Fibroblast of skin of abdomen (primary cell): Measurements from ENCODE around the gene GALNT7.

ENCODE experiments used
- DNase-seq: peaks from one replicate; pipeline ENCODE4 v3.0.0-alpha.2; 2013

Gene GALNT7

DNA sequence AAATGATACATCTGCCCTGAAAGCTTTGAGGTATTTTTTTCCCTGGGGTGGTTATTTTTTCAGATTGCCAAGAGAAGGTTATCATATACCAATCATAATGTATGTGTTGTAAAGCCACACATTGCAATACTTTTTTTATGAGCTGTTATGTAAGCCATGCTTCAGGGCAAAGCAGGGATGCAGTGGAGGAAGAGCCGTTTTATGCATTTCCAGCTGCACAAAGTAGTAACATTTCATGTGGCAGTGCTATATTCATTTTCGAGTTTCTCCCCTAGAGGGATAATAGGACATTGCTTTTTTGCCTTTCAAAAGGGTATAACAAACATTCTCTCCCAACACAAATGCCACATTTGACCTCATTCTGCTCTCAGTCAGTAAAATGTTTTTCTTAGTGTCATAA, 68.5 kb downstream of the GALNT7 start:
- DNase-seq: no peak

DNA sequence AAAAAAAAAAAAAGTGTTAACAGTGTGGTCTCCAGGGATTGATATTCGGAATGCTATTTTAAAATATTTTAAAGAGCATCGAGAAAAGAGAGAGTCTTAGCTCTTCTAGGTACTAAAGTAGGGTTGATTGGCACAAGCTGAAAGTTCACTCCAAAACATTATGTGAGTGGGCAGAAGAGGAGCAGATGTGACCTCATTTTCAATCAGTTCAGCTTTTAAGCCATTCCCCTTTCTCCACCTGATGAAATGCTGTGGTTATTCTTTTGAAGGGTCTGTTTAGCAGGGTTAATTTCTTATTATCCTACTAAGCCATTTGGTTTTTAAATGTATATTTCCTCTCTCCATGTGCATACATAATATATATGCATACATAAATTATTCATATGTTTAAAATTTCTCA, 69.2 kb downstream of the GALNT7 start:
- no peak for DNase-seq

DNA sequence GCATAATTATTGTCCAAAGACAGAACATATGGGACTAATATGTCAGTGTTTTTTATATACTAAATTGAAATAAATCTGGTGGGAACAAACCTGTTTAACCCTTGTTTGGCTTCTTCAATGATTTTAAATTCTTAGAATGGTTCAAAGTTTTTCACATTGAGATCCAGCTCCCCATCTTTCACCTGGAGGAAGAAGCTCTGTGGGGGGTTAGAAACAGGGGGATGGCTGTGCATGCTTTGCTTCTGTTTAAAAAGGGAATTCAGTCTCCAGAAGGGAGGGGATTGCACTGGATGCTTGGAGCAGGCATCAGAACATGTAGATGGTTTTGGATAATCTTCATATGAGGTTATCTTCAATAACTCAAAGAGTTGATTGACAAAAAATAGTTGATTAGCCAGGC, 72.1 kb downstream of the GALNT7 start:
- no peak for DNase-seq

DNA sequence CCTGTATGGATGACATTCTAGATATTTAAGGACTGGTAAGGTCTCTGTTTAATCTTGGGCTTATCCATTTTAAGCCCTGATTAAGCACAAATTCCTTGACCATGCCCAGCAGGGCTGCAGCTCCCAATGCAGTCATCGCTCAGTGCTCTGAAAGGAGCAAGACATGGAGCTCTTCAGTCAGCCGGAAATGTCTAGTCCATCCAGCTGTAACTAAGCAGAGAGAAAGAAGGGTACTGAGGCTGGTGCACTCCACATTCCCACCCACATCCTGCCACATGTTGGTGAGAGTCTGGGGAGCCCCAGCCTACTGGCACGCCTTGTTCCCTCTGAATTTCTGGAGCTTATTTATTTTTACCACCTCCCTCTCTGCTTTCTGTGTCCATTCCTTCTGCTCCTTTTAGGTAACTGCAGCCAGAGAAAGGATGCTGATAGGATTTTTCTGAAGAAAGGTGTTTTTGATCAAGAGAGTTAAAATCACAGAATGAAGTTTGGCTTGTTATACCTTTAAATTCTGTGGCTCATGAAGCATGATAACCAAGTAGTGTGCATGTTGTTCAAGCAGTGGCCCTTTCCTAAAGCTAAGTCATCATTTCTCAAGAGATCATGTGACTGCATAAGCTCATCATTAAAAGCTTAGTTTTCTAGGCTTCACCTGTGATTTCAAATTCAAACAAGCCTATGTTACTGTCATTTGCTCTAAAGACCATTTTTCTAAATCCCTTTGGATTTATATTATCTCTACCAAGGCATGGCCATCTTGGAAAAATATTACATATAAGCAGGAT, 74.0 kb downstream of the GALNT7 start:
- no peak for DNase-seq

DNA sequence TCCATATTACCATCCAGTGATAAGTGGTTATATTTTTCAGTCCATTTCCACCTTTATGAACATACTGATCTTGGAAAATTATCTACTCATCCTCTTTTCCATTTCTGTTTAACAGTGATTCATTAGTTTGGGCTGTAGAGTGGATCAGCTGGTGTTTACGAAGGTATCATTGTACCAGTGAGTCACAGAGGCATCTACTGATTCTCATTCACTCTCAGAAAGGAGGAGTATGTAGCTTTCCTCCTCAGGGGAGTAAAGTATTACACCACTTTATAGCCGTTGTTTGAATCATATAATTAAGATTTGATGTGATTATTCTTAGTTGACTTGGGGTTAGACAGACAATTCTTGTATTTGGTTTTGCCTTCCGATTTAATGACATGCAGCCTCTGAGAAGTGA, 74.7 kb downstream of the GALNT7 start:
- peak; percentile 53 for DNase-seq

DNA sequence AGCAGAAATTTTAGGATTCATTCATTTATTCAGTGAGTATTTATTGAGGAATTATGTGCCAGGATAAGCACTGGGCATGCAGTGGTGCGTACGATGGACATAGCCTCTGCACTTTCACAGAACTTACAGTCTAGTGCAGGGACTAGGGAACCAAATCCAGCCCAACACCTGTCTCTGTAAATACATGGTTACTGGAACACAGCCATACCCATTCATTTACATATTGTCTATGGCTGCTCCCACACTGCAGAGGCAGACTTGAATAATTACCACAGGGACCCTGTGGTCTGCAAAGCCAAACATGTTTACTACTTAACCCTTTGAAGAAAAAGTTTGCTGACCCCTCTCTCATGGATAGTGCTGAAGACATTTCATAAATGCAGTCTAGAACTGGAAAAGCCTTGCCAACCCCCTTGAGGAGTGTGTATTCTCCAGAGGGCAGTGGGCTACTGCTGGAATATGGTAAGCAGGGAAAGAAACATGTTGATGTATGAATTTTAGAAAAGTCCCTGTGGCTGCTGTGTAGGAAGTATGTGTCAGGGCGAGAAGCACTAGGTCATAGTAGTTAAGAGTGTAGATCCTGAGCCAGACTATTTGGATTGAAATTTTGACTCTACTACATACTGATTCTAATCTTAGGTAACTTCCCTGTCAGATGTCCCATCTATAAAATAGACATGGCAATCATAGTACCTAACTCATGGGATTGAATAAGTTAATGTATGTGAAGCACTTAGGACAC, 75.5 kb downstream of the GALNT7 start:
- no peak for DNase-seq

DNA sequence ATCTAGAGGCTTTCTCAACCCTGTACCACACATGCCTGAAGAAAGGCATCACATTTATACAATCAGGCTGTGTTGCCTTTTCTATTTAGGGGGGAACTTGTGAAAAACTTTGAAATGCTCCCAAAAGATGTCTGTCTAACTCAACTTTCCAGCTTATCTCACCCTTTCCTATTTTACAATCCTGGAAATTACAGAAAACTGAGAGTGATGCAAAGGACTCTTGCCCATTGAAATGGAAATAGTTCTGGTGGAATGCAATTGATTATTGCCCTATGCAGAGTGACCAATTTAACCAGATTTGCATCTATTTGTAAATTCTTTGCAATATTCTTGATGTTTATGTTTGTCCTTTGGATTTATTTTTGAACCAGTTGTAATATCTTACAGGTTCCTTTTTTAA, 77.3 kb downstream of the GALNT7 start:
- no peak for DNase-seq

DNA sequence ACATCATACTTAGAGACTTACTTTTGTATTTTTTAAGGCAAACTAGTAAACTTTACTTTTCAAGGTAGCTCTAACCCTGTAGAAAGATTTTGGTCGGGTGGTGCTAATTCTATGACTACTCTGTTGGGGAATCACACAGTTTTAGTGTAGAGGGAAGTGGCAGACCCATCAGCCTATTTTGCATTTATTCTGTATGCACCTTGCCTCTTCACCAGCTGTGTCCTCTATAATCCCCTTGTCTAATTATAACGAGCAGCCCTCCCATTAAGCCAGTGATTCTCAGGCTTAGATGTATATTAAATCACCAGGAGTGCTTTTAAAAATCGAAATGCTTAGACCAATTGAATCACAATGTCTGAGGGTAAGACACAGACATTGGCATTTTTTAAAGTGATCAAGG, 78.1 kb downstream of the GALNT7 start:
- no peak for DNase-seq

DNA sequence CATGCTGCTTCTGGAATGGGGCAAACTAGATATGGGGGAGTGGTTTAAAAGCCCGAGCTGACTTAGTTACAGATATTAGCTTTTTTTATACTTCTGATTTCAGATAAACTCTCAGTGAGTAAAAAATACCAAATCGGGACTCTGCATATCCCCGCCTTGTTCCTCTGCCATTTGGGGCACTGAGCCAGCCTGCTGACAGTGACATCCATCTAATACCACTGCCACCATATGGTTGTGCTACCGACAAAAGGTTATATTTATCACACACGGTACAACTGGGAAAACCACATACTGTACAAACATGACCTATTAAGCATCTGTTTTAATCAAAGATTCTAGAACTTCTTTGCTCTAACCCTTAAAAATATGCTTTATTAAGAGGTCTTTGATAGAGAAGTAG, 78.7 kb downstream of the GALNT7 start:
- no peak for DNase-seq

DNA sequence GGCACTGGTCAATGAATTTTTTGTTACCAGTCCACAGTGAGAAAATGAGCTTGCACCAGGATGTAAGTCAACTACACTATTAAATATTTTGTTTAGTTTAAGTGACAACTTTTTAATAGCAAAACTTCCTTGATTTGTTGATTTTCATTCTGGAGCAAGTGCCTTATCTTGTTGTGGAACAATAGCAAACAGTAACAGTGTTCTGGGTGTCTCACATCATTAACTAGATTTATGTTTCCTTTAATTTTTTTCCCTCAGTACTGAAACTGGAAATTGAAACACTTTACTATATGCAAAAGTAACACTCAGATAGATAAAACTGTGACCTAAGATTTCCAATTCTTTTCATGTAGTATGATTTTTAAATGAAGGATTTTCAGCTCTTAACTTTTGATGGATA, 80.1 kb downstream of the GALNT7 start:
- no peak for DNase-seq

DNA sequence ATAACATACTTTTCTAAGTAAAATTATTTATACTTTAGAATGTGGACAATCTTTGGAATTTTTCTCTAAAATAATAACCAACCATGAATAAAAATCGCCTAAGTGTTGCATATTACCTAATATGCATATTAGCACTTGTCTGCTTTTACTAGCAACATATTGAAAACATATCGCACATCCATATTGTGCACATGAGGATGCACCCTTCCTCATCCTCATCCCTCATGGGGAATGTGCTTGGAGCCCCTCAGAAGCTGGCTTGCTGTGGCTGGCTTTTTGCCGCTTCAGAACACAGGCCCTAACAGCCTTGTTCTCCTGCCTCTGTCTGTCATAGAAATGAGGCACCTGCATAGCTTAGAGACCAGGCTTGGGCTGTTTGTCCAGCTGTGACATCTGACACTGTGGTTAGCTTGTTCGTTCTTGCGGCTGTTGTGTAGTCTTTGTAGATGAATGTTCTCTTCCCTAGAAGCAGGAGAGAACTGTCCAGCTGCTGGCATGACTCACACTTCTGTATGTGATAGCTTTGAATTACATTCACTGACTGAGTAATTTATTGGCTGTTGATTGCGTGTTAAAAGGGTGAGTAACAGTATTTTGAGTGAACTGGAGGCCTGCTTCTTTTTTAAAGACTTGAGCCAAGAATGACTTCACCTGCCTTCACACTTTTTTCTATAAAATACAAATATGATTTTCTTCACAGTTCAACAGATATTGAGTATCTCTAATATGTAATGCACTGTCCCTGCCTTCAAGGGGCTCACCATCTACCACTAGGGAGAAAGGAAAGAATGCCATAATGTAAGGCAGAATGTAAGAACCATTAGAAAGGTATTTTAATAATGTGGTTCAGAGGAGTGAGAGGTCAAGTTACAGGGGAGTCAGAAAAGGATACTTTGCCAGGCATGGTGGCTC, 83.7 kb downstream of the GALNT7 start:
- peak; percentile 100 for DNase-seq

DNA sequence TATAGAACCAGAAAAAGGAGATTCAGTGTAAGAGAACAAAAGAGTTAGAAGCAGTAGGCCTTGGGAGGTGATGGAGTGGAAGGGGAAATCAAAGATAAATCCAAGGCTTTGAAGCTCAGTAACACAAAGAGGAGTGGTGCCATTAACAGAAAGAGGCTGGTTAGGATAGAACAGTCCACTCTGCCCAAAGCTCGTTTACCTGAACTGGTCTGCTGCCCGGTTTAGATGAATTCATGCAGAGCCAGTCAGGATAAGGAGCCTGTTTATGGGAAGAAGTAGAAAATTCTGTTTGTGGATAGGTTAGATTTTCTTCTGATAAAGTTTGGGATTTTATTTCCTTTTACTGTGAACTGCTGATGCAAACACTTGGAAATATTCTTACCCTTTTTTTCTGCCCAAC, 85.0 kb downstream of the GALNT7 start:
- no peak for DNase-seq

DNA sequence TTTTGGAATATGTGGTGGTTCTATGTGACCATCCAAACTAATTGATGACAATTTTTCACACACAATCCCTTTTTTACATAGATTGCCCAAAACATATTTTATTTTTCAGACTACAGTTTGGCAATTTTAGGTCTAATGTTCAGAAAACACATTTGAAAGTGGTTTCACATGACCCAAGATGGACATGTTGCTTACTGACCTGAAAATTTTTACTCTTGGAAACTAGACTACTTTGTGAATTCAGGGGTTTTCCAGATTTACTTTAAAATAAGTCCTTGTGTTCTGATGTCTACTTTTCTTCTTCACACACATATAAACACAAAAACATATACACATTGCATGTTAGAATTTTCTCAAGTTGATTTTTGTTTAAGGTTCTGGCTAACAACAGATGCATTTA, 86.0 kb downstream of the GALNT7 start:
- DNase-seq: no peak

DNA sequence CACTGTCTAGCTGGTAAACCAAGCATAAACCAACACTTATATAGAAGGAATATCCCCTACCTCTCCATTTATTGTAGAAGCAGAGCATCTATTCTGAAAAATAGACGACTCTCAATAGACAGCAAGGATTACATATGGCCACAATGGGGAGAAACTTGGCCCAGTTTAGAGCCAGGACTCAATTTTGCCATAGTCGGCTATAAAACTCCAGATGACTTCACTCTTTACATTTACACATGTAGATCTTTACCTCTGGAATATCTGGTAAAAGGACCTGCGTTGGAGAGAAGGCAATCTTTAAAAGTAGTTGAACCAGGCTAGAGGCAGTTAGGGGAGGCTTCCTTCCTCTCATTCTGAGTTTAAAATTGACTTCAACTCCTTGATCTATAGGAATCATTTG, 88.2 kb downstream of the GALNT7 start:
- no peak for DNase-seq

DNA sequence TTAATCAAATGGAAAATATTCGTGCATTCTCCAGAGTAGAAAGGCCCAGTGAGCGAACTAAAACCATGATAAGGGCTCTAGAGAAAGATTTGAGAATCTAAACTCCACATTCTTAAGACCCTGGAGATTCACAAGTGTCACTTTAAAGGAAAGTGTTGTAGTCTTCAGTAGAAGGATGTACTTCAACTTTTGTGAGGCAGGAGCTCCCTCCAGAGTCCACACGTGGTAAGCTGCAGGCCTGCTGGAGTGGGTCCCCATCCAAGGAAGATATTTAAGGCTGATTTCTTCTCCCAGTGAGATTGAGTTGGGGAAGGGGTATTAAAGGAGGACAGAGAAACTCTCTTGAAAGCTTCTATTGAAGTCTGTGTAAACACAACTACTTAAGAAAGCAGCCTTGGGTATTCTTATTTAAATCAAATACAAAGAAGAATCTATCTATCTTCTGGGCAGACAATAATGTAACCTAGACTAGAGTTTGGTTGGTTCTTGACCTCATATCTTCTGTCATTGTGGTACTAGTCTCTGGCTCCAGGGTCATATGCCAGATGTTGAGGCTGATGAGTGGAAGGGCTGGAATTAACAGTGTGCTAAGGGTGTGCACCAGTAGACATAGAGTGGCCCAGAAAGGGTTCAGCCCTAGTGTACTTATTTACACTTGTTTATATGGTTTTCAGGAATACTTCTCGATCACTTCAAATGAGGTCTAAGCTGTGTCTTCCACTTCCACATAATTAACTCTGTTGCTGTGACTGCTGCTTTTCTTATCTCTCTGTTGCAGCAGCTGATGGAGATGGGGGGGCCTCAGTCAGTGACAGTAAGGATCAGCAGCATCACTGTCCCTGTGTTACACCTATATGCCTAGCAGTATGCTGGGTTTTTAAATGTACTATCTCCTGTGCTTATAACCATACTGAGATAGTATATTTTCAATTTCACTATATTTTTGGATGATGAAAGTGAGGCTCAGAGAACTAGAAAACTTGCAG, 89.4 kb downstream of the GALNT7 start:
- peak; percentile 62 for DNase-seq

DNA sequence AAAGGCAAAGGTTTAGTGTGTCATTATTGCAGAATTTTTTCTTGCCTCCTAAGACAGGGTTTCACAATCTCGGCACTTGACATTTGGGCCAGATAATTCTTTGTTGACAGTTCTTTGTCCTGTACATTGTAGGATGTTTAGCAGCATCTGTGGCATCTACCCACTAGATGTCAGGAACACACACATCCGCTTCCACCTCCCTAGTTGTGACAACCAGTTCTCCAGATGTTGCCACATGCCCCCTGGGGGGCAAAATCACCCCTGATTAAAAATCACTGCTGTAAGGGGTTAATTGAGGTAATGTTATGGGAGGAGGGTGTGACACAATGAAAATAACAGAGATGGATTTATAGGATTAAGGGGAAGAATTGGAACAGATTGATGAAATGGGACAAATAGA, 90.3 kb downstream of the GALNT7 start:
- DNase-seq: no peak

DNA sequence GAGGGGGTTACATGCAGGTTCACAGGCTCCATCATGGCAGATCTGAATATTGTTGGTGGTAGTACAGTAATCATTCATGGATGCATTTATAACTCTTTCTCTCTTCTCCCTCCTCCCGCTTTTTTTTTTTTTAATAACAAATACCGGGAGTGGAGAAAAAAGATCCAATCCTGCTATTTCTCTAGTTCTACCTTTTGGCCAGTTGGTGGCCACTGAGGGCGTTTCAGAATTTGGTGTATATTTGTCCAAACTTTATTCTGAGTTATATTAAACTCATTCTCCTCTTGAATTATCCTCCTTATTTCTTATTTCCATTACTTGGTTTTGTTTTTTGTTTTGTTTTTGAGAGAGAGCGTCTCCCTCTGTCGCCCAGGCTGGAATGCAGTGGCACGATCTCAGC, 90.7 kb downstream of the GALNT7 start:
- DNase-seq: no peak

DNA sequence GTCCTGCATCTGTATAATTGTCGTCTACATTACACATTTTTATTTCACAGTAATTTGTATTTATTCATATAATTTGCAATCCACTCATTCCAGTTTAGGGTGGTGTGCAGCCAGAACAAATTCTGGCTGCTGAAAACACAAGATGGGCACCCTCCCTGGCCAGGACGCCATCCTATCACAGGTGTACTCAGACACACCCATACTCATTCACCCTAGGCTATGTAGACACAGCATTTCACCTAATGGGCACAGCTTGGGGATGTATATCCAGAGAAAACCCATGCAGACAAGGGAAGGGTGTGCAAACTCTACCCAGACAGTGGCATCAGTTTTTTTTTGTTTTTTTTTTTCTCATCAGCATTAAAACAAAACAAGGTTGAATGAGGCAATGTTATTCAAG, 92.4 kb downstream of the GALNT7 start:
- DNase-seq: no peak

DNA sequence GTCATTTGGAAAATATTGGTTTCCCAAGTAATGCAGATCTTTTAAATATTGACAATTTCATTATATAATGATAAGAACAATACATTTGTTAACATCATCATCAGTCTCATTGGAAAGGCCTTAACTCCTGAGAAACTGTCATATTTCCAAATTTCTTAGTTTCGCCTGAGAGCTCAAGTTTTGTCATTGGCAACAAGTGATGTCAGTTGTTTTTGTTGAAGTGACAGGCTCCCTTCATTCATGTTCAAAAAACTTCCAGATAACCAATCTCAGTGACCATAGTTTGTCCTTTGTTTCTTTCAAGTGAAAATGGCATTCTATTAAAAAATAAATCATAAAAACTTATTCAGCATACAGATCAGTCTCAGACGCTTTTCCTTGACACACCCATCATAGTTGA, 93.8 kb downstream of the GALNT7 start:
- DNase-seq: no peak

DNA sequence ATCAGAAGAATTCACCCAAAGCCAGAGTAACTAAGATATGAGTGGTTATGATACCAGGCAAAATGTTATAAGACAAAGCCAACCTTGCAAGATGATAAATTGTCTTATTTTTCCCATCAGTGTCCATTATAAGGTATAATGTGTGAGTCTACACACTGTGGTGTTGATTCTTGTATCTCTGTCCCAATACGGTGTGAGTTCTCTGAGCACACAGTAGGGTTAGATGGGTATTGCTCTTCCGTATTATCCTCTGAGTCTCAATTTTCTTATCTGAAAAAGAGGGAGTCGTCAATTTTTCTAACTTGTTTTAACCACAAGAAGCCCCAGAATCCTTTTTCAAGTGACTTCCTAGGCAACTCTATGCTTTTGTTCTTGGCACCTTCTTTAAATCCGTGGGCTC, 95.6 kb downstream of the GALNT7 start:
- DNase-seq: no peak

DNA sequence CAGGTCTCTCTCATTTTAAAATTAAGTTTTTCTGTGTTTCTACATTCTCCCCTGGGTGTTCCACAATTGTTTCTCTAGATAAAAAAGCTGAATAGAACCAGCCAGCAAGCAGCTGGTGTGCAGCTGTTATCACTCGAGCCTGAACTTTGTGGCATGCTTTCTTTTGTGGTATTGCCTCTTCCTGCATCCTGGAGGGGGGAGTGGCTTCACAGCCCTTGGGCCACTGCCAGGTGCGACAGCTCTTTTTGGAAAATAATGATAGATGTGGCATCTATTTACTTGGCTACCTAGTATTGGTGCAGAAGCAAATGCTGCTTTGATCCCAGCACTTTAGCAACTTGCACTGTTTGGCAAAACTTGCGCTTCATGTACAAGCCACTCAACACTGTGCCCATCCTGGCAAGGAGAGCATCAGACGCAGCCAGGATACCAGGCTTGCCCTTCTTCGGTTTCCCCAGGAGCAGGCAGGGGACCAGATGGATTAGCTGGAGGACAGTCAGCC, 96.1 kb downstream of the GALNT7 start:
- DNase-seq: peak; percentile 67

DNA sequence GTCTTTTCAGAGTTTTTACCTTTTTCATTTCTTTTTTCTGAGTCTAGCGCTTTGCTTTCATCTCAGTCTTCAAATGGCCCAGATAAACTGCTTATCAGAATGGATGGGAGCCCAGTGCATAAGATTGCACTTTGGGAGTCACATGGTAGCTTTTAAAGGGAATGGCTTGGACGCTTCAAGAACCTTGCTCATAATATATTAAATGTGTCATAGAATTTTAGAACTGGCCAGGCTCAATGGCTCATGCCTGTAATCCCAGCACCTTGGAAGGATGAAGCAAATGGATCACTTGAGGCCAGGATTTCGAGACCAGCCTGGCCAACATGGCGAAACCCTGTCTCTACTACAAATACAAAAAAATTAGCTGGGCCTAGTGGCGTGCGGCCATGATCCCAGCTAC, 97.1 kb downstream of the GALNT7 start:
- DNase-seq: no peak
